Head of caudate nucleus (tissue), 42 donors: ENCODE measurements around the gene STIMATE.

Experiments used
- DNase-seq, 42 donors: peaks; one replicate each; pipeline versions ENCODE4 v3.0.0 to v3.0.0-alpha.2; 2020 to 2021; ENCODE audit warnings: mixed read lengths in 7 of 42
- intact Hi-C: fragments of 100-400 bp; cut with DNase I; formaldehyde crosslinking; loops from one replicate; pipeline ENCODE4 v1.15.0; 2022

The STIMATE gene

GRCh38 chr3:52845691-52846431, 51.5 kb downstream of the STIMATE start:
- DNase-seq, result peak in 26 of 42 donors; percentile 14 to 74 (median 40)
- intact Hi-C loops, result loop anchor here (10.0 kb wide), 1 partner anchor 229 kb away; no protein-coding TSS in a partner anchor

GRCh38 chr3:52845157-52845556, 52.2 kb downstream of the STIMATE start:
- intact Hi-C loops, result loop anchor here (10.0 kb wide), 1 partner anchor 230 kb away; no protein-coding TSS in a partner anchor
- DNase-seq, result peak in 26 of 42 donors; percentile 8 to 70 (median 37)

- intact Hi-C loops, result loop anchor here (10.0 kb wide), 1 partner anchor 230 kb away; no protein-coding TSS in a partner anchor
- peak in 1 of 42 donors; percentile 13 for DNase-seq
These were observed 52.9 kb downstream of the STIMATE start for GRCh38 chr3:52844290-52844975.

GRCh38 chr3:52843881-52844280, 53.5 kb downstream of the STIMATE start:
- DNase-seq, result no peak
- intact Hi-C loops, result loop anchor here (10.0 kb wide), 1 partner anchor 231 kb away; no protein-coding TSS in a partner anchor

- no peak for DNase-seq
- intact Hi-C loops, result loop anchor here (10.0 kb wide), 1 partner anchor 232 kb away; no protein-coding TSS in a partner anchor
These were observed 54.1 kb downstream of the STIMATE start for GRCh38 chr3:52843108-52843865.

GRCh38 chr3:52842424-52842823, 54.9 kb downstream of the STIMATE start:
- intact Hi-C loops, result loop anchor here (10.0 kb wide), 1 partner anchor 232 kb away; no protein-coding TSS in a partner anchor

GRCh38 chr3:52841981-52842340, 55.4 kb downstream of the STIMATE start:
- intact Hi-C loops, result loop anchor here (10.0 kb wide), 1 partner anchor 233 kb away; no protein-coding TSS in a partner anchor
- no peak for DNase-seq

More at GRCh38 chr3:52842424-52842823, 54.9 kb downstream of the STIMATE start:
- no peak for DNase-seq

- DNase-seq, result no peak
- intact Hi-C loops, result loop anchor here (10.0 kb wide), 1 partner anchor 233 kb away; no protein-coding TSS in a partner anchor
These were observed 56.0 kb downstream of the STIMATE start for GRCh38 chr3:52841211-52841980.

GRCh38 chr3:52839892-52840545, 57.3 kb downstream of the STIMATE start:
- intact Hi-C loops, result loop anchor here (10.0 kb wide), 1 partner anchor 235 kb away; no protein-coding TSS in a partner anchor
- no peak for DNase-seq

- intact Hi-C loops, result no loop called here
- DNase-seq, result no peak
These were observed 58.1 kb downstream of the STIMATE start for GRCh38 chr3:52839268-52839575.

GRCh38 chr3:52838561-52839267, 58.6 kb downstream of the STIMATE start:
- DNase-seq, result no peak
- intact Hi-C loops, result no loop called here

- DNase-seq, result no peak
- intact Hi-C loops, result no loop called here
These were observed 60.4 kb downstream of the STIMATE start for GRCh38 chr3:52836986-52837385.

GRCh38 chr3:52836471-52836845, 60.9 kb downstream of the STIMATE start:
- intact Hi-C loops, result no loop called here
- DNase-seq, result no peak

- intact Hi-C loops, result no loop called here
These were observed 61.4 kb downstream of the STIMATE start for GRCh38 chr3:52835766-52836470.

GRCh38 chr3:52834871-52835501, 62.4 kb downstream of the STIMATE start, which contains the start of gene MUSTN1:
Gene MUSTN1, minus strand, starts transcription at chr3:52835019. Its CDS starts 71 bp downstream, at chr3:52834948.
- no peak for DNase-seq
- intact Hi-C loops, result no loop called here

More at GRCh38 chr3:52835766-52836470, 61.4 kb downstream of the STIMATE start:
- DNase-seq, result no peak

GRCh38 chr3:52833202-52833601, 64.1 kb downstream of the STIMATE start:
- no peak for DNase-seq
- intact Hi-C loops, result no loop called here
